Measurements from ENCODE around the gene TSPYL4.
"Not testable (repeated sequence)": the region's sequence is repeated elsewhere in the genome, so short reads cannot be mapped to it uniquely, and the experiment has no call there.

TSPYL4 gene

GRCh38 chr6:116253505-116254296 is at the start of gene TSPYL4:
TSPYL4 (minus strand) TSS chr6:116254075; CDS start chr6:116254008, 67 bp downstream.
- Mint-ChIP-seq H3K27ac (no peak within 1 kb of the TSS), H3K27me3 (no peaks in the 10 kb centered on the region), H3K36me3 (ENCODE audit: low read depth) (peaks cover 17% of the 10 kb centered on the region), H3K4me1 (ENCODE audit: low read depth) (peaks cover 34% of the 10 kb centered on the region), H3K4me3 (no peak within 1 kb of the TSS), H3K9me3 (no peaks in the 10 kb centered on the region)

GRCh38 chr6:116301104-116301503 is 47.2 kb upstream of the TSPYL4 start:
- Mint-ChIP-seq H3K36me3 (ENCODE audit: low read depth) (no peaks in the 10 kb centered on the region), H3K4me1 (ENCODE audit: low read depth) (peaks cover 5% of the 10 kb centered on the region), H3K4me3 (no peak overlapping the region), H3K27ac (no peak overlapping the region), H3K27me3 (no peaks in the 10 kb centered on the region), H3K9me3 (peaks cover 11% of the 10 kb centered on the region)

GRCh38 chr6:116300566-116300965 is 46.7 kb upstream of the TSPYL4 start:
- Mint-ChIP-seq H3K9me3 (peaks cover 11% of the 10 kb centered on the region), H3K4me1 (ENCODE audit: low read depth) (peaks cover 5% of the 10 kb centered on the region), H3K27ac (no peak overlapping the region), H3K4me3 (no peak overlapping the region), H3K27me3 (no peaks in the 10 kb centered on the region), H3K36me3 (ENCODE audit: low read depth) (no peaks in the 10 kb centered on the region)

- no peak overlapping the region for H3K4me3 Mint-ChIP-seq
- H3K27me3 Mint-ChIP-seq = no peaks in the 10 kb centered on the region
- no peaks in the 10 kb centered on the region for H3K36me3 Mint-ChIP-seq (ENCODE audit: low read depth)
- peaks cover 11% of the 10 kb centered on the region for H3K9me3 Mint-ChIP-seq
- H3K4me1 Mint-ChIP-seq (ENCODE audit: low read depth) = no peaks in the 10 kb centered on the region
- H3K27ac Mint-ChIP-seq = no peak overlapping the region
These were observed 45.1 kb upstream of the TSPYL4 start for GRCh38 chr6:116298973-116299372.

- Mint-ChIP-seq H3K27me3 (no peaks in the 10 kb centered on the region), H3K4me1 (ENCODE audit: low read depth) (no peaks in the 10 kb centered on the region), H3K36me3 (ENCODE audit: low read depth) (no peaks in the 10 kb centered on the region), H3K4me3 (no peak overlapping the region), H3K9me3 (peaks cover 11% of the 10 kb centered on the region), H3K27ac (no peak overlapping the region)
These were observed 44.4 kb upstream of the TSPYL4 start for GRCh38 chr6:116298273-116298672.

- no peaks in the 10 kb centered on the region for H3K36me3 Mint-ChIP-seq (ENCODE audit: low read depth)
- no peaks in the 10 kb centered on the region for H3K9me3 Mint-ChIP-seq
- H3K27ac Mint-ChIP-seq = no peak overlapping the region
- no peaks in the 10 kb centered on the region for H3K4me1 Mint-ChIP-seq (ENCODE audit: low read depth)
- no peaks in the 10 kb centered on the region for H3K27me3 Mint-ChIP-seq
- H3K4me3 Mint-ChIP-seq = no peak overlapping the region
These were observed 38.7 kb upstream of the TSPYL4 start for GRCh38 chr6:116292553-116292952.

GRCh38 chr6:116291701-116292396 is 38.0 kb upstream of the TSPYL4 start:
- no peak overlapping the region for H3K4me3 Mint-ChIP-seq
- H3K36me3 Mint-ChIP-seq (ENCODE audit: low read depth) = no peaks in the 10 kb centered on the region
- H3K27ac Mint-ChIP-seq = no peak overlapping the region
- H3K27me3 Mint-ChIP-seq = no peaks in the 10 kb centered on the region
- H3K9me3 Mint-ChIP-seq = no peaks in the 10 kb centered on the region
- H3K4me1 Mint-ChIP-seq (ENCODE audit: low read depth) = no peaks in the 10 kb centered on the region

GRCh38 chr6:116290799-116291198 is 36.9 kb upstream of the TSPYL4 start:
- H3K36me3 Mint-ChIP-seq (ENCODE audit: low read depth) = no peaks in the 10 kb centered on the region
- H3K27ac Mint-ChIP-seq = no peak overlapping the region
- no peaks in the 10 kb centered on the region for H3K4me1 Mint-ChIP-seq (ENCODE audit: low read depth)
- no peaks in the 10 kb centered on the region for H3K27me3 Mint-ChIP-seq
- no peaks in the 10 kb centered on the region for H3K9me3 Mint-ChIP-seq
- H3K4me3 Mint-ChIP-seq = no peak overlapping the region

- Mint-ChIP-seq H3K9me3 (no peaks in the 10 kb centered on the region), H3K27me3 (no peaks in the 10 kb centered on the region), H3K27ac (no peak overlapping the region), H3K36me3 (ENCODE audit: low read depth) (no peaks in the 10 kb centered on the region), H3K4me3 (no peak overlapping the region), H3K4me1 (ENCODE audit: low read depth) (no peaks in the 10 kb centered on the region)
These were observed 36.0 kb upstream of the TSPYL4 start for GRCh38 chr6:116289876-116290275.

GRCh38 chr6:116287689-116288282 is 33.9 kb upstream of the TSPYL4 start:
- no peaks in the 10 kb centered on the region for H3K9me3 Mint-ChIP-seq
- no peaks in the 10 kb centered on the region for H3K27me3 Mint-ChIP-seq
- no peak overlapping the region for H3K4me3 Mint-ChIP-seq
- no peaks in the 10 kb centered on the region for H3K36me3 Mint-ChIP-seq (ENCODE audit: low read depth)
- no peaks in the 10 kb centered on the region for H3K4me1 Mint-ChIP-seq (ENCODE audit: low read depth)
- H3K27ac Mint-ChIP-seq = no peak overlapping the region

GRCh38 chr6:116286773-116287358 is 33.0 kb upstream of the TSPYL4 start:
- Mint-ChIP-seq H3K27ac (no peak overlapping the region), H3K9me3 (no peaks in the 10 kb centered on the region), H3K4me1 (ENCODE audit: low read depth) (no peaks in the 10 kb centered on the region), H3K27me3 (no peaks in the 10 kb centered on the region), H3K4me3 (no peak overlapping the region), H3K36me3 (ENCODE audit: low read depth) (no peaks in the 10 kb centered on the region)

- H3K36me3 Mint-ChIP-seq (ENCODE audit: low read depth); H3K27me3 Mint-ChIP-seq; H3K9me3 Mint-ChIP-seq; H3K4me3 Mint-ChIP-seq; H3K27ac Mint-ChIP-seq: not testable (repeated sequence)
- H3K4me1 Mint-ChIP-seq (ENCODE audit: low read depth) = peaks cover 12% of the 10 kb centered on the region
These were observed 31.1 kb upstream of the TSPYL4 start for GRCh38 chr6:116284984-116285383.

GRCh38 chr6:116283191-116283590 is 29.3 kb upstream of the TSPYL4 start:
- no peaks in the 10 kb centered on the region for H3K9me3 Mint-ChIP-seq
- H3K4me1 Mint-ChIP-seq (ENCODE audit: low read depth) = peaks cover 19% of the 10 kb centered on the region
- H3K27me3 Mint-ChIP-seq = no peaks in the 10 kb centered on the region
- H3K27ac Mint-ChIP-seq = no peak overlapping the region
- H3K36me3 Mint-ChIP-seq (ENCODE audit: low read depth) = peaks cover 7% of the 10 kb centered on the region
- no peak overlapping the region for H3K4me3 Mint-ChIP-seq

- Mint-ChIP-seq H3K9me3 (no peaks in the 10 kb centered on the region), H3K4me1 (ENCODE audit: low read depth) (peaks cover 24% of the 10 kb centered on the region), H3K4me3 (no peak overlapping the region), H3K36me3 (ENCODE audit: low read depth) (peaks cover 11% of the 10 kb centered on the region), H3K27me3 (no peaks in the 10 kb centered on the region), H3K27ac (no peak overlapping the region)
These were observed 28.8 kb upstream of the TSPYL4 start for GRCh38 chr6:116282698-116283097.

GRCh38 chr6:116280933-116281316 is 27.1 kb upstream of the TSPYL4 start:
- Mint-ChIP-seq H3K9me3 (no peaks in the 10 kb centered on the region), H3K27me3 (no peaks in the 10 kb centered on the region), H3K4me3 (peak overlapping the region; percentile 97), H3K27ac (peak overlapping the region; percentile 98), H3K4me1 (ENCODE audit: low read depth) (peaks cover 40% of the 10 kb centered on the region), H3K36me3 (ENCODE audit: low read depth) (peaks cover 28% of the 10 kb centered on the region)
